HepG2 (cell line): Measurements from ENCODE around the gene G6PC2. TPM values are rescaled to one million over a fixed set of nuclear protein-coding genes. Genes with fewer than 3 reads are reported as not detected.

Experiments
- CEBPB ChIP-seq: IDR thresholded peaks from 2 replicates; pipeline ENCODE4 v1.6.1; 2011; ENCODE audit warnings: low read depth, low read length, improper control_type of control experiment, borderline replicate concordance
- GPBP1L1 ChIP-seq: sonication (generic); formaldehyde crosslinking; IDR thresholded peaks from 2 replicates; pipeline ENCODE4 v1.5.0; 2020; ENCODE audit warnings: mild to moderate bottlenecking, missing genetic modification reagents
- HNF1A ChIP-seq, 2 experiments: sonication (generic) in 1 of 2; formaldehyde crosslinking in 1 of 2; IDR thresholded peaks; 2 replicates each; pipeline versions ENCODE4 v1.4.0 to v1.6.1; 2016 to 2020; ENCODE audit warnings: borderline replicate concordance in 1 of 2, low read depth in 1 of 2, mild to moderate bottlenecking in 1 of 2, missing genetic modification reagents in 1 of 2
- RFX5 ChIP-seq: IDR thresholded peaks from 2 replicates; pipeline ENCODE4 v1.6.1; 2011; ENCODE audit warnings: low read depth, low read length, improper control_type of control experiment
- SYNCRIP ChIP-seq: fragments of 200-400 bp; formaldehyde crosslinking; IDR thresholded peaks from 2 replicates; pipeline ENCODE4 v1.6.1; 2018; ENCODE audit warnings: mild to moderate bottlenecking, low read depth, low read length; ENCODE audit not compliant: insufficient read depth
- TRIM22 ChIP-seq: fragments of 450-650 bp; IDR thresholded peaks from 2 replicates; pipeline ENCODE4 v1.6.1; 2017
- ZNF7 ChIP-seq: IDR thresholded peaks from 2 replicates; pipeline ENCODE4 v1.6.1; 2016; ENCODE audit warnings: missing biosample characterization, missing genetic modification reagents
- polyA plus RNA-seq, 8 experiments: library from polyadenylated mRNA; depleted of rRNA in 3 of 8; stranded (reverse) in 7 of 8; unstranded in 1 of 8; fragments of >200 nt; fragmentation: Illumina TruSeq in 4 of 8; extraction: Trizol in 4 of 8; gene quantifications; 2 replicates each; pipeline versions ENCODE4 v1.2.1 to v1.2.3, GENCODE V29; 2011 to 2016; ENCODE audit warnings: low read depth in 4 of 8, missing spikeins in 1 of 8, mixed read lengths in 1 of 8; ENCODE audit not compliant: insufficient read depth in 1 of 8
- total RNA-seq, 5 experiments: library from RNA; depleted of rRNA; stranded (reverse); fragments of >200 nt; fragmentation: Illumina TruSeq; extraction: Trizol; gene quantifications; 2 replicates each; pipeline ENCODE4 v1.2.3, GENCODE V29; 2016; ENCODE audit warnings: low read depth in 1 of 5

G6PC2 gene
- total and polyA plus RNA-seq, 2 of the 13 experiments (the other 11 are each of a cell fraction or from before 2014, with no cell fraction given), result not detected

- TF ChIP-seq GPBP1L1 (CRISPR knock-in tag) (no peak), CEBPB (no peak), TRIM22 (no peak), RFX5 (no peak), HNF1A (IDR thresholded peaks at IDR 0.05; ENCODE audit: low read depth) (no peak), HNF1A (CRISPR knock-in tag; IDR thresholded peaks at IDR 0.05; ENCODE audit: borderline replicate concordance) (no peak), SYNCRIP (no peak), ZNF7 (CRISPR knock-in tag) (no peak)
- TF ChIP-seq, all 625 proteins: peak for 0
Measured at GRCh38 chr2:168954256-168954655, 53.2 kb downstream of the G6PC2 start (continued).
